ENCODE measurements around the gene PTPRN2. TPM values are rescaled to one million over a fixed set of nuclear protein-coding genes. Genes with fewer than 3 reads are reported as not detected.
"Not testable (repeated sequence)": the region's sequence is repeated elsewhere in the genome, so short reads cannot be mapped to it uniquely, and the experiment has no call there.

The PTPRN2 gene
- total RNA-seq, 1 donor from 2014 or later = 32.2 TPM

DNA sequence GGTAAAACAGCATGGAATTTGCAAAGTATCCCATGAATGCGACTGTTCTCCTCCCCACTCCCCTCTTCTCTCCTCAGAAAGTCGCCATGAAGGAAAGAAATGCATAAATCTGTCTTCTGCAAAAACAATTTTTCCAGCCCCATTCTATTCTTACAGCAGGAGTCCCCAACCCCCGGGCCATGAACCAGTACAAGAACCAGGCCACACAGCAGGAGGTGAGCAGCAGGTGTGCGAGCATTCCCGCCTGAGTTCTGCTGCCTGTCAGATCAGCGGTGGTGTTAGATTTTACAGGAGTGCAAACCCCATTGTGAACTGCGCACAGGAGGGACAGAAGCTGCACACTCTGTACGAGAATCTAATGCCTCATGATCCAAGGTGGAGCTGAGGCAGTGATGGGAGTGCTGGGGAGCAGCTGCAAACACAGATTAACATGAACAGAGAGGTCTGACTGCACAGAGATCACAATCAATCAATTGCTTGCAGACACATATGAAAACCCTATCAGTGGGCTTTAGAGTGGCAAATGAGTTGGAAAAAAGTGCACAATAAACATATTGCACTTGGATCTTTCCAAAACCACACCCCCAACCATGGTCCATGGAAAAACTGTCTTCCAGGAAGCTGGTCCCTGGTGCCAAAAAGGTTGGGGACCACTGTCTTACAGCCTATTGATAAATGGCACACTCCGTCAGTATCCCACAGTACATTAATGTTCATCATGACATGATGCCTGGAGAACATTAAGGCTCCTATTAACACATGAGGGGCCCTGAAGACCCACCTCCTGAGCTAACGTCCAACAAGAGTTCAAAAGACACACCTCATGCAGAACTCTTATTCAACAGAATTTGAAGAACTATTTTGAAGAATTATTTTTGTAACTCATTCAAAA, 205.0 kb downstream of the PTPRN2 start:
- no peak overlapping the region for H3K4me3 Mint-ChIP-seq
- no peak for DNase-seq (ENCODE audit: low read depth, low spot score)

DNA sequence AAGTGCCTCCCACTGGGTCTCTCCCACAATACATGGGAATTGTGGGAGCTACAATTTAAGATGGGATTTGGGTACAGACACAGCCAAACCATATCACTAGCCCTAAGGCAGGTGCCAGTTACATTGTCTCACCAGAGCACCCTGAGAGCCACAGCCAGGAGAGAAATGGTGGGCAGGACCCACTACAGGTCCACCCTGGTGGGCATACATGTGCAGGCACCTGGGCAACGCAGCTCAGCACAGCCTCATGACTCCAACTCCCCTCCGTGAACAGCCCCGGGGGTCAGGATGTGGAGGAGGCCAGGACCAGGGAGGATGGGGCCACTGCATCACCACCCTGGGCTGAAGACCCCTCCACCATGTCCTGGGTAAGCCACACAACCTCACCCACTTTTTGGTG, 205.7 kb downstream of the PTPRN2 start:
- Mint-ChIP-seq H3K36me3 (ENCODE audit: low read depth) (peaks cover 5% of the 10 kb centered on the region), H3K4me1 (no peaks in the 10 kb centered on the region), H3K4me3 (no peak overlapping the region), H3K27me3 (ENCODE audit: low read depth) (peaks cover 35% of the 10 kb centered on the region), H3K27ac (ENCODE audit: unreplicated experiment) (no peak overlapping the region), H3K9me3 (peaks cover 9% of the 10 kb centered on the region)
- TF ChIP-seq, protein P1, sequence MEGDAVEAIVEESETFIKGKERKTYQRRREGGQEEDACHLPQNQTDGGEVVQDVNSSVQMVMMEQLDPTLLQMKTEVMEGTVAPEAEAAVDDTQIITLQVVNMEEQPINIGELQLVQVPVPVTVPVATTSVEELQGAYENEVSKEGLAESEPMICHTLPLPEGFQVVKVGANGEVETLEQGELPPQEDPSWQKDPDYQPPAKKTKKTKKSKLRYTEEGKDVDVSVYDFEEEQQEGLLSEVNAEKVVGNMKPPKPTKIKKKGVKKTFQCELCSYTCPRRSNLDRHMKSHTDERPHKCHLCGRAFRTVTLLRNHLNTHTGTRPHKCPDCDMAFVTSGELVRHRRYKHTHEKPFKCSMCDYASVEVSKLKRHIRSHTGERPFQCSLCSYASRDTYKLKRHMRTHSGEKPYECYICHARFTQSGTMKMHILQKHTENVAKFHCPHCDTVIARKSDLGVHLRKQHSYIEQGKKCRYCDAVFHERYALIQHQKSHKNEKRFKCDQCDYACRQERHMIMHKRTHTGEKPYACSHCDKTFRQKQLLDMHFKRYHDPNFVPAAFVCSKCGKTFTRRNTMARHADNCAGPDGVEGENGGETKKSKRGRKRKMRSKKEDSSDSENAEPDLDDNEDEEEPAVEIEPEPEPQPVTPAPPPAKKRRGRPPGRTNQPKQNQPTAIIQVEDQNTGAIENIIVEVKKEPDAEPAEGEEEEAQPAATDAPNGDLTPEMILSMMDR (conservative IDR thresholded peaks at IDR 0.05) = no peak
- no peak for DNase-seq (ENCODE audit: low read depth, low spot score)

More for the DNA sequence above, 205.0 kb downstream of the PTPRN2 start:
- peaks cover 9% of the 10 kb centered on the region for H3K9me3 Mint-ChIP-seq
- H3K4me1 Mint-ChIP-seq = no peaks in the 10 kb centered on the region
- H3K36me3 Mint-ChIP-seq (ENCODE audit: low read depth) = peaks cover 5% of the 10 kb centered on the region
- peaks cover 35% of the 10 kb centered on the region for H3K27me3 Mint-ChIP-seq (ENCODE audit: low read depth)
- H3K27ac Mint-ChIP-seq (ENCODE audit: unreplicated experiment) = no peak overlapping the region
- TF ChIP-seq, protein P1 (conservative IDR thresholded peaks at IDR 0.05) = no peak

DNA sequence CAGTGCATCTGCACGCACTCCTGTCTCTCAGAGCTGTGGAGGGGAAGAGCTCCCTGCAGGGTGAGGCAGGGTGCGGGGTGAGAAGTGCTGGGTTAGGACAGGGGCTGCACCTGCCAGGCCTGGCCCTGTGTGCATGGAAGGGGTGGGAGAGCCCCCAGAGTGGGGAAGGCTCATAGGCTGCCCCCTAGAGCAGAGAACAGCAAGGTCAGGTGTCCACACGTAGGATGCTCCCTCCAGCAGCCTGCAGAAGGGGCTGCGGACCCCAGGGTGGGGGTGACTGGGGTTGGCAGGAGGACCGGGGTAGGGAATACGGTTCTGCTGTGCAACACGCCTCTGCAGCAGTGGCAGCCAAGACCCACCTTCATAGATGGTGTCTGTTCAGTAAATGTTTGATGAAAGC, 208.6 kb downstream of the PTPRN2 start:
- no peak for DNase-seq (ENCODE audit: low read depth, low spot score)
- Mint-ChIP-seq H3K27ac (ENCODE audit: unreplicated experiment) (no peak overlapping the region), H3K27me3 (ENCODE audit: low read depth) (peaks cover 24% of the 10 kb centered on the region), H3K36me3 (ENCODE audit: low read depth) (peaks cover 5% of the 10 kb centered on the region), H3K4me3 (no peak overlapping the region), H3K9me3 (peaks cover 9% of the 10 kb centered on the region), H3K4me1 (peaks cover 6% of the 10 kb centered on the region)
- TF ChIP-seq, protein P1 (conservative IDR thresholded peaks at IDR 0.05) = no peak

DNA sequence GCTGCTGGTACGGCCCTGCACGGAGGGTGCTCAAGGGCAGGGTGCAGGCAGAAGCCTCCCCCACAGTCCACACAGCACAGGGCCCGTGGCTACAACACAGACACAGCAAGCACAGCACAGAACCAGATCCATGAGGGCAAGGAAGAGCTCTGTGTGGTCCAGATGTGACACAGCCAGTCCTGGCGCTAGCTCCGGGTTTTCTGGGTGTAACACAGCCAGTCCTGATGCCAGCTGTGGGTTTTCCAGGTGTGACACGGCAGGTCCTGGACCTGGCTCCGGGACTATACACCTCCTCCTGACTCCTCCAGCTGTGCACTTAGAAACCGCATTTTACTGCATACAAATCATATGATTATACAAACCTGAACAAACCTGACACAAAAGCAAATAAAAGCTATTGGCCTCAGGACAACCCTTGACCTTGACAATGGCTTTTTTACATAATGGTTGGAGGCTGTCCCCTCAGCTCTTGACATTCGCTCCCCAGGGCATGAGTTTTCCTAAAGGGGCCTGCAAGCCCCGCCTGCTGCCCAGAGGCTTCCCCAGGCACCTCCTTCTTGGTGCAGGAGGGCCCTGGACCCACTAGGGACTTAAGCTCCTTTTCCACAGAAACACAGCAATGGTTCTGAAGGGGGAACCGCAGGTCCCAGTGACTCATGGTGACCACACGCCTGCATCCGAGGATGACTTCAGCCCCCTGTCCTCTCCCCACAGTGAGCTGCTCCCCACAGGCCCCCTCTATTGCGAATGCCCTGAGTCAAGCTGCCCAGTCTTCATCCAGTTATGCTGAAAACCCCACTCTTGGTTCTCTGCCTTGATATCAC, 209.6 kb downstream of the PTPRN2 start:
- peaks cover 18% of the 10 kb centered on the region for H3K27me3 Mint-ChIP-seq (ENCODE audit: low read depth)
- H3K36me3 Mint-ChIP-seq (ENCODE audit: low read depth) = peaks cover 5% of the 10 kb centered on the region
- peaks cover 9% of the 10 kb centered on the region for H3K9me3 Mint-ChIP-seq
- H3K4me1 Mint-ChIP-seq = peaks cover 13% of the 10 kb centered on the region
- no peak for DNase-seq (ENCODE audit: low read depth, low spot score)
- TF ChIP-seq, protein P1 (conservative IDR thresholded peaks at IDR 0.05) = no peak
- no peak overlapping the region for H3K27ac Mint-ChIP-seq (ENCODE audit: unreplicated experiment)
- no peak overlapping the region for H3K4me3 Mint-ChIP-seq

DNA sequence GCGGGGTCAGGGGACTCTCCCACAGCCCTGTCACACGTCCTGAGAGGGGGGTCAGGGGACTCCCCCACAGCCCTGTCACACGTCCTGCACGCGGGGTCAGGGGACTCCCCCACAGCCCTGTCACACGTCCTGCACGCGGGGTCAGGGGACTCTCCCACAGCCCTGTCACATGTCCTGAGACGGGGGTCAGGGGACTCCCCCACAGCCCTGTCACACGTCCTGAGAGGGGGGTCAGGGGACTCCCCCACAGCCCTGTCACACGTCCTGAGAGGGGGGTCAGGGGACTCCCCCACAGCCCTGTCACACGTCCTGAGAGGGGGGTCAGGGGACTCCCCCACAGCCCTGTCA, 210.8 kb downstream of the PTPRN2 start:
- not testable (repeated sequence) for H3K36me3 Mint-ChIP-seq (ENCODE audit: low read depth)

DNA sequence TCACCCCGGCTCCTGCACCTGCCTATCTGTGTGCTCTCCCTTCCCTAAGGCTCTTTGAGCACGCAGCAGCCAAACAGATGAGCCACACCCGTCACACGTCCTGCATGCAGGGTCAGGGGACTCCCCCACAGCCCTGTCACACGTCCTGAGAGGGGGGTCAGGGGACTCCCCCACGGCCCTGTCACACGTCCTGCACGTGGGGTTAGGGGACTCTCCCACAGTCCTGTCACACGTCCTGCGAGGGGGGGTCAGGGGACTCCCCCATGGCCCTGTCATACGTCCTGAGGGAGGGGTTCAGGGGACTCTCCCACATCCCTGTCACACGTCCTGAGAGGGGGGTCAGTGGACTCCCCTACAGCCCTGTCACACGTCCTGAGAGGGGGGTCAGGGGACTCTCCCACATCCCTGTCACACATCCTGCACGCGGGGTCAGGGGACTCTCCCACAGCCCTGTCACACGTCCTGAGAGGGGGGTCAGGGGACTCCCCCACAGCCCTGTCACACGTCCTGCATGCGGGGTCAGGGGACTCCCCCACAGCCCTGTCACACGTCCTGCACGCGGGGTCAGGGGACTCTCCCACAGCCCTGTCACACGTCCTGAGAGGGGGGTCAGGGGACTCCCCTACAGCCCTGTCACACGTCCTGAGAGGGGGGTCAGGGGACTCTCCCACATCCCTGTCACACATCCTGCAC, 211.3 kb downstream of the PTPRN2 start:
- H3K4me1 Mint-ChIP-seq = peaks cover 13% of the 10 kb centered on the region
- not testable (repeated sequence) for H3K9me3 Mint-ChIP-seq; H3K27me3 Mint-ChIP-seq (ENCODE audit: low read depth); DNase-seq (ENCODE audit: low read depth, low spot score); H3K27ac Mint-ChIP-seq (ENCODE audit: unreplicated experiment); H3K4me3 Mint-ChIP-seq; H3K36me3 Mint-ChIP-seq (ENCODE audit: low read depth)

More for the DNA sequence above, 210.8 kb downstream of the PTPRN2 start:
- H3K4me3 Mint-ChIP-seq; H3K9me3 Mint-ChIP-seq; H3K27me3 Mint-ChIP-seq (ENCODE audit: low read depth); DNase-seq (ENCODE audit: low read depth, low spot score); H3K27ac Mint-ChIP-seq (ENCODE audit: unreplicated experiment): not testable (repeated sequence)
- H3K4me1 Mint-ChIP-seq = peaks cover 13% of the 10 kb centered on the region
